GM21717 (cell line): ENCODE measurements around the gene CHD8.

ENCODE experiments used
- ATAC-seq: cut with Tn5 transposase; IDR thresholded peaks from one replicate; pipeline ENCODE4 v1.9.1; 2021; ENCODE audit warnings: mild to moderate bottlenecking, moderate library complexity; ENCODE audit not compliant: unreplicated experiment

CHD8 gene

DNA sequence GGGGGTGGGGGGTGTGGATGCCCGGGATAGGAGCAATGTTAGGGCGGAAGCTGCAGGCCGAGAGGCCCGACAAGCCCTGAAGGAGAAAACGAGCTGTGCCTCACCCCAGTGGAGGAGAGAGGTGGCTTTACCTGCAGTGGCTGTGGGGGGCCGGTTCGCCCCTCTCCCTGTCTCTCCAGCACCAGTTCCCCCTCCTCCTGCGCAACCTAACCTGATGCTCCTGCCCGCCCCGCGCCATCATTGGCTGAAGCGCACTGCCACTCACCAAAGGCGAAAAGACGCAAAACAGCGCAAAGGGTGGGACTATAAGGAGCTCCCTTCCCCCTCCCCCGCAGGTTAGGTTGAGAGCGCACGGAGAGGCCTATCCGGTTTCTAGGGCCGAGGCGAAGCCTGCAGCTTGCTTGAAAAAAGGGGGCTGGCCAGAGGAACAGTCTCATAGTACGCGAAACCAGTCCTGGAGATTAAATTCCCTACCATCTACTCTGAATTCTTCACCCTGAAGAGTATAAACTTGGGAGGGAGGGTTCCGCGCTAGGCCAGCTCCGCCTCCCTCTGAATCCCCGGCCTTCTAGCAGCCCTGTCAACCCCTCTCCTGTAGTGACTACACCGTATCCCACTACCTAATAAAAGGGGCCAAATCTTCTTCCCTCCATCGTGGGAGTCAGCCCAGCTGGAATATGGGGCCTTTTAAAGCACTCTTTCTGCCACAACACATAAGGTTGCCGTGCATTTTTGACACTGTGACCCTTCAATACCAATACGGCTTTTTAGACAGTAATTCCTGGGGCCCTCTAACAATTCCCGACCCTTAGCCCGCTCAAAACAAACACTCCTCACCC, 18.6 kb downstream of the CHD8 start:
- ATAC-seq = peak; percentile 97

DNA sequence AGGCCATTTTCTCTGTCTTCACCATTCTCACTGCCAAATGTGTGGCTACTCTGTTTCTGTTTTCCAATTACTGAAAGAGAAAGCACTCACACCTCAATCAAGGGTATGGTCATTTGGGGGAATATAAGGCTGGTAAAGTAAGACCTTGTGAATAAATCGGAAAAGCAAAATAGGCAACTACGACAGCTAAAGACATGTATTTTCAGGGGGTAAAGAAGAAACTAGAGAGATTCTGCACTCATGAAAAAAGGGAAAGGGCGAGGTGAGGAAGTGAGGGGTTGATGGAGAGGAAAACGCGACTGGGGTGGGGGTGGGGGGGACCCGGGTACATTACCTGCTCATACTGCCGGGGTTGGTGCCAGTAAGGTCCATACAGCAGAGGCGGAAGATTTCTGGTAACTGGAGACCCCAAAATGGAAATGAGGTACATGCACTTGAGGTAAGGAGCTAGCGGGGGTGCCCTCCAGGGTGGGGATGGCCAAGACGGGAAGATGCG, 19.3 kb downstream of the CHD8 start:
- no peak for ATAC-seq

DNA sequence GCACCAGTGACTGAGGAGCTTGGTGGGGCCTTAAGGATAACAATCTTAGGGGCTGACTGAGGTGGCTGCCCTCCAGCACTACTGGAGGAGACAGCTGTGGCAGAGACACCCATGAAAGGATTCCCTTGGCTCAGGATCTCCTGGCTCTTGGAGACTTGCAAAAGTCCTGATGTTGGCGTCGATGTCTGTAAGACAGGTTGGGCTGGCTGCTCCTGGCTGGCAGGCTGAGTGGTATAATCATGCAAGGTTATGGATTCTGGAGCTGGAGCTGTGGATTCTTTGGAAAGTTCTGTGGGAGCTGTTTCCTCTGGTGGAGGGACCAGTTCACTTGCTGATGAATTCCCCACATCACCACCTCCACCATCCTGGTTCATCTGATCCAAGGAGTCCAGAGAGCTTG, 24.8 kb downstream of the CHD8 start:
- no peak for ATAC-seq

DNA sequence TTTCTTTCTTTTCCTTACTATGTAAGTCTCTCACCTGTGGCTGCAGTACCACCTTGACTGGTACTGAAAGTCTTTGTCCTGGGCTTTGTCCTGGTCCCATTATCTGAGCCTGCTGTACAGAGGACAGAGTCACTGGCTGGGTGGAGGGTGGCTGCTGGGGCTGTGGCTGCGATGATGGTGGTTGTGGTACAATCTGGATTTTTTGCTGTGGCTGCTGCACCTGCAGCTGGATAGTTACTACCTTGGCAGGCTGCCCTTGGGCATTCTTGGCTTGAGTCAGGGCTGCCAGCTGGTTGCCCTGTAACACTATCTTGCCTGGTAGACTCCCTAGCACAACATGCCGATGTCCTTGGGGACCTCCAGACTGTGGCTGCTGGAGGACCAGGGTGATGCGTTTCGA, 27.0 kb downstream of the CHD8 start:
- no peak for ATAC-seq

DNA sequence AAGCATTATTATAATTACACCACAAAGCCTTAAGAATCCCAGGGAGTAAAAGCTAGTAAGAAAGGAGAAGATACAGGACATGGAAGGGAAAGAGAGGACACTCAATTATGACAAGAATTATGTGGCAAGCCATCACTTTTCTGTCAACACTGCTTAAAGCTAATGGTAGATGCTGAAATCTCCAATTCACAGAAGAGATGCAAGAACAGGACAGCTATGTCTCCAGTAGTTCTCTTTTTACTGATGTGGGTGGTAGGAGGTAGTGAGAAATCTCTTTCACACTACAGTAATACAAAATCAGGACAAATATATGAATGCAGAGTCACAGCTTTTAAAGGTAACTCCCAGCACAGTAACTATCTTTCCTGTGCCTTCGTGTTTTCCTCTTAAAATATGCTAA, 29.2 kb downstream of the CHD8 start:
- ATAC-seq = no peak

DNA sequence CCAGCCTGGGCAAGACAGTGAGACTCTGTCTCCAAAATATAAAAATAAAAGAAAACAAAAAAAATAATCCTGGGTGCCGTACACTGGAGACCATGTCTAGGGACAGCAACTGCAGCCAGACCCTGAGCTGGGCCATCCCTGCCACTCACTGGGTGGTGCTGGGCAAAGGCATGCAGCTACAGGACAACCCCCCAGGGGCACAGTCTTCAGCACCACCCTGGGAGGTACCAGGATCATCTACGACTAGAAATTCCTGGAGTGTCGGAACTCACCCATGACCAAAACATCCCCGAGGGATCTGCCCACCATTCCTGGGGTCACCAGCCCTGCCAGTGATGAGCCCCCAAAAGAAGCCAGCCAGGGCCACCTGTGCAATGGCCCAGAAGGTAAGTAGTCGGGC, 36.4 kb downstream of the CHD8 start:
- ATAC-seq = no peak

DNA sequence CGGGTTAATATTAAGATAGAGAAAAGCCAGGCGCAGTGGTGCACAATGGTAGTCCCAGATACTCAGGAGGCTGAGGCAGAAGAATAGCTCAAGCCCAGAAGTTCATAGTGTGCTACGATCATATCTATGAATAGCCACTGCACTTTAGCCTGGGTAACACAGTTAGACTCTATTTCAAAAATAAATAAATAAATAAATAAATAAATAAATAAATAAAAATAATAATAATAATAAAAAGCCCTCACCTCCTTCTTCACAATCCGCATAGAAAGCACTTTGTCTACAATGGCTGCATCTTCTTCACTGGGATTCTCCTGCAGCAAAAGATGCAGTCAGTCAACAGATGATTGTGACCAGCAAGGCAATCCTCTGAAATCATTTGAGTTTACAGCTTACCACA, 40.6 kb downstream of the CHD8 start:
- ATAC-seq = no peak

DNA sequence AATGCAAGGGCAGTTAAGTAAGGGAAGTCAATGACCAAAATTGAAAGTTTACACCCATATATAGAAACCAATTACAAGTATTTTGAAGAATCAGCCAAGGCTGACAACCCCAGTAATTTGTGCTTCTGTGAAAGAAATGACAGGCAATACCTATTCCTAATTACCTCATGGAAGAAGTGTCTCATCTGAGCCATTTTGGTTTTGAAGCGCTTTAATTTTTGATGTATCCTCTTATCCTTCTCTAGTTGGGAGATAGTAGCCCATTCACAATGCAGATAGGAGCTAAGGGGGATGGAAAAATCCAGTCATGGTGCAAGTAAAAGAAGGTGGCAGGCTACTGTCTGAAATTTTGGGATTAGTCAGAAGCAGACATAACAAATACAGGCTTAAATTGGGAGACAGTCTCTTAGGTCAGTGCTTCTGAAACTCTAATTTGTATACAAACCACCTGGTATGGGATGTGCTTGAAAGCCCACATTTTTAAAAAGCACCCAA, 41.7 kb downstream of the CHD8 start:
- ATAC-seq = no peak

DNA sequence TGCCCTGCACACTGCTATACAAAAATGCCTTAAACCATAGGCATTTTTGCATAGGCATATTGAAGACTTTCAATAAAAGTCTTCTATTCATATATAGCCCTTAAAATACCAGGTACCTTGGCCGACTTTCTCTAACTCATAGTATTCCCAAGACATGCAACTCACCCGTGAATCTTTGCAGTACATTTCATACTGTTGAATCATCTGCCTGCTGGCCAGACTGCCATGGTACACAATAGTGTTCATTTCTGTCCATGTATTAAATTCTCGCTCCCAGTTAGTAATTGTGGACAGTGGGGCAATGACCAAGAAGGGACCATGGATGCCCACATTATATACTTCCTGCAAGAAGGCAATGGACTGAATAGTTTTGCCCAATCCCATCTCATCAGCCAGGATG, 47.8 kb downstream of the CHD8 start:
- no peak for ATAC-seq

DNA sequence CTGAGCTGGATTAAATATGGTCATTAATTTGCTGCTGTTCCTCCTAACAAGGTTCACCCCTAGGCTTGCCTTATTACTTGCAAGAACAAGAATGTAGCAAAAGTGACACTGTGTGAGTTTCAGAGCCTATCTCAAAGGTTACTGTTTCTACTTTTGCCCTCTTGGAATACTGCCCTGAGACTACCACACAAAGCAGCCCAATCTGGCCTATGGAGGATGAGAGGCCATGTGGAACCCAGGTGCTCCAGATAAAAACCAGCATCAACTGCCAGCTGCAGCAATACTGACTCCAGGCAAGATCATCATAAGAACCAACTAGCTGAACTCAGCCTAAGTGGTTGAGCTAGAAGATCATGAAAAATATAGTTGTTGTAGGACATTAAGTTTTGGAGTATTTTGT, 49.7 kb downstream of the CHD8 start:
- ATAC-seq = no peak

DNA sequence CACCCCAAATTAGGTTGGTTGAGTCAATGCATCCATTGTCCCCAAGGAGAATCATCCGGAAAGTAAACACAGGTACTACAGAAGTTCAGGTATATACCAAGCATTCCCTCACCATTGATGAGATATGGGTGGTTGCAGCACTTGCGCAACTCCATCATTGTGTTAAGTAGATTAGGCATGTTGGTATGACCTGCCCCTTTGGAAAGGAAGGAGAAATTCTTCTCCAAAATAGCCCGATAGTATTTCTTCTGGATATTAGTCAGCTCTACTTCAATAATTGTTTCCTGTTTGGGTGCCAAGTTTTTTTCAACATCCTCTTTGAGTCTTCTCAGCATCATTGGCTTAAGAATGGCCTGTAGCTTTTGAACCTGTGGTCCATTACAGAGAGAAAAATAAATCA, 50.8 kb downstream of the CHD8 start:
- no peak for ATAC-seq

DNA sequence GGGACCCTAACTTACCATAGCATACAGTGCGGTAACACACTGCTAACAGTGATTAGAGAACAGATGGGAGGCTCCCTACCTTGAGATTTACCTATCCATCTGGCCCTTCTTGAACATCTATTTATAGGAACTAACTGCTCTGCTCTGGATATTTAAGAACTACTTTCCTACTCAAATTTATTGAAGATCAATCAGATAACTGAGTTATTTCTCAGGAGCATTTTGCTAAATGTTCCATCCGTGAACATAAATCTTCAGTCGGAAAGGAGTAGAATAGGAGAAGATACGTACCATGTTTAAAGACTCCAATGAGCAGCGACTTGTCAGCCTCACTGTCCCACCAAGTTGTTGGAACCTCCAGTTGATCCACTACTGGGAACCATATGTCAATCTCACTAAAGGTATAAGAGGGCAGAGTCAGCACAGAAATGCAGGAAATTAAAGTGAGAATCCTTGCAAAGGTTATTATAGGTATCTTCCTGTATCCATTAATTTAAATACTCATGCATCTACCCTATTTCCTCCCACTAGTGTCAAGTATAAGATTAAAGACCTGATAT, 56.5 kb downstream of the CHD8 start:
- no peak for ATAC-seq

DNA sequence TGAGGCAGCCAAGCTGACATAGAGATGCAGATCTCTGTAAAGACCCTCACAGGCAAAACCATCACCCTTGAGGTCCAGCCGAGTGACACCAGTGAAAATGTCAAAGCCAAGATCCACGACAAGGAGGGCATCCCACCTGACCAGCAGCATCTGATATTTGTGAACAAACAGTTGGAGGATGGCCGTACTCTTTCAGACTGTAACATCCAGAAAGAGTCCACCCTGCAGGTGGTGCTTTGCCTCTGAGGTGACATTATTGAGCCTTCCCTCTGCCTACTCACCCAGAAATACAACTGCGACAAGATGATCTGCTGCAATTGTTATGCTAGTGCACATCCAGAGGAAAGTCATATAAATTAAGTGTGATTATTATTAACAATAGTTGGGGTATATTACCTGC, 57.0 kb downstream of the CHD8 start:
- no peak for ATAC-seq

DNA sequence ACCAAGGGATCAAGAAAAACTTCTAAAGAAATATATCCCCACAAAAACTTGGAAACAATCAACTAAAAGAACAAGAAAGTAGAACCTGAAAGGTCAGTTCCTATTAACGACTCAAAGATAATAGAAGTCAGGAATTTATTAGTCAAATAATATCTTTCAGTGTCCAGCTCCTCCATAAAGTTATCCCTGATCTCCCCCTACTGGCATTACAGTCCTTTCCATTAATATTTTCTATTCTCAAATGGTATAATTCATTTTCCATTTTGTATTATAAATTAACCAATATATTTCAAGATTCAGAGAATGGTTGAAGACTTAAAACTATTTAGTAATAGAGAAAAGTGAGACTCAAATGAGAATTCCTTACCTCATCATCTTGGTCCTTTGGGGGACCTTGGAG, 60.5 kb downstream of the CHD8 start:
- no peak for ATAC-seq

DNA sequence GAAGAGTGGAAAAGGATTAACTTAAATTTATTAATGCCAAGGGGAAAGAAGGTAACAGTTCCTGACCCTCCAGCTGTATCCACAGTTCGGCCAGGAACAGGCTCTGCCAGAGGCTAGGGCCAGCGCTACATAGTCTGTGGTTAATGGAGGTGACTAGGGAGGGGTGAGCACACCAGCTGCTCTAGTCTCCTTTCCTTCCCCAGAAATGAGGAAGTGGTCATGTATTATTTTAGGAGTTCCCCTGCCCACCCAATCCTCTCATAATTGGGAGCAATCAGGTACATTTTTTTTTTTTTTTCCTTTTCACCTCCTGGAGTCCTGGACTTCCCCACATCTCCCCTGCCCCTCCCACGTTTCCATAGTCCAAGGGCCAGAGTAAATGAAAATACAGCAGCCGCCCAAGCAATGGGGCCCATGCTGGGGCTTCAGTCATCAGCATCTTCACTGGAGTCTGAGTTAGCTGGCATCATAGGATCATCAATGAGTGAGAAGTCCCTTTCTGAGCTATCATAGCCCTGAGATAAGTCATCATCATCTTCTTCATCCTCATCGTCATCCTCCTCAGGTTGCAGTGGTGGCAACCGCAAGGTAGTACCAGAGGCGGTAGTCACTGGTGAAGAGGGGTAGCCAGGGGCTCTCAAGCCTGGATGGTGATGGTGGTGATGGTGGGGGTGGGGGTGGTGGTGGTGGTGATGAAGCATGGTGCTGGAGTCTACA, 70.6 kb downstream of the CHD8 start:
- no peak for ATAC-seq

DNA sequence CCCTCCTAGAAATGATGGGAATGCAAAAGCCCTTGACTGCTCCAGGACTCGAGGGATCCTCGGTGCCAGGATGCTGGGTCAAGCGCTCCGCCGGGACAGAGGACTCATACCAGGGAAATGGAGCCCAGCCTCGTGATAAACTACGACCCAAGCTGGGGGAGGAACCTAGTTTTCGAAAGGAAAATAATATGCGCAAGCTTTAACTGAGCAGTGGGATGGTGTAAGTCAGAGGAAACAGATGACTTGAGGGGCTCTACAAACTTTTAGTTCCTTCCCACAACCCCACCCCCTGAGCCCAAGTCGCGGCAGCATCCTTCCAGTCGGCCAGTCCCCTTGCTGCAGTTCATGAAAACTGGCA, 71.5 kb downstream of the CHD8 start:
- ATAC-seq = peak; percentile 30

DNA sequence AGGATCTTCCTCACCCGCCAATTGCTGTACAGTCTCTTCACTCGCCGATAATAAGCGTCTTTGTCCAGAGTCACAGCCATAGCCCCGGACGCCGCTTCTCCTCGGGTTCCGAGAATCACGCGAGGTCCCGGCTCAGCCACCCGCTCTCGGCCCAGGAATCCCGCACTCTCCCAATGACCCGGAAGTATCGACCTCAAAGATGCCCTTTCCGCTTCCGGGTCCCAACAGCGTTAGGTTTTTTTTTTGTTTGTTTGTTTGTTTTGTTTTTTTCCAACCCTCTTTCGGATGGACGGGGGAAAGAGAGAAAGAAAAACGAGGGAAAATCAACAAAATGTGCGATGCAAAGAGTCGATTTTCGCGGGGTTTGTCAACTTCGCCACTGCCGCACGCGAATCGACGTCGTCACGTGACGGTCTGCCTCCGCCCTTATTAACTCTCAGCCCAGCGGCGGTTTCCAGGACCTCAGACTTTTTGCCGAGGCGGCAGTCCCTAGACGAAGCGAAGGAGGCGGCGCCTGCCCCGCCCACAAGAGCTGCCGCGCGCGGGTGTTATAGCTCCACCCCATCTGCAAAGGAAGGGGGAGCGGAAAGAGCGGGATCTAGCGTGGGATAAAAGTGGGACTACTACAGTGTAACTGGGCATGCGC, 72.0 kb downstream of the CHD8 start, which contains the start of gene SUPT16H:
Gene SUPT16H, minus strand, starts transcription at position 172 of the 646 bp plus-strand sequence. Its CDS starts 92 bp downstream, at position 80.
- peak; percentile 79 for ATAC-seq

DNA sequence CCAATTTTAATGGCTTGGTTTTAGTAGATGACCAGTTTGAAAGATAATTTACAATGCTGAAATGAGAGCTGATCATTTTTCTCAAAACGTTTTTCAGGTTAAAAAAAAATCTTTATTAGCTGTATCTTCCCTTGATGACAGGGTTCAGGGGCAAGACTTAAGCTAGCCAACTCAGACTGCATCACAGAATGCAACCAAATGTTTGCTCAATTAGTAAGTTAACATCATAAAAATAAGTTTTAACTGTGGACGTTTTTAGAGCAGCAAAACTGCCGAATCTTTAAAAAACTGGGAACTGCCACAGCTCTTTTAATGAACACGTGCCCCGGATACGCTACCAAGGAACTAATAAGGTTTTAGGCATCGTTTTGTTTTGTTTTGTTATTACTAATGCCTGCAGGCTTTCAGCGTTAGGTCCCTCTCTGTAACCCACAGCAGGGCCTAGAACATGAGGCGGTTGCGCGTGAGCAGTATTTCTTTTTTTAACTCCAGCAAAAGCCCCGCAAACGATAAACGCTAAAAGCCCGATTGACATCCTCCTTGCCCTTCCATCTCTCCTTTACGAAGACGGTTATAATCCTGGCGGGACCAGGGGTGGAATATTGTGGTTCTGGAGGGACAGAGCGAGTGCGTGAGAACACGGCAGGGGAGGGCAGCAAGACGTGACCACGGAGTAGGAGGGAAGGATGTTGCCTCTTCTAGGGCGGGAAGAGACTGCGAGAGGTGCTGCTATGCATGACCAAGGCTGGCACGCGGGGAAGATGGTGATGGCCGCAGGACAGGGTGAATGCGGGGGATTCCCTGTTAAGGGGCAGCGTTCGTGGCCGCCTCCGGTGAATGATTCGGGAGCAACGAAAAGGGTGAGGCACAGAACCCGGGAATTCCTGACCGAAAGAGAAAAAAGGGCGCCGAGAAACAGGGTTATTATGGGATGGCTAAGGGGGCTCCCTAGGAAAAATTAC, 72.8 kb downstream of the CHD8 start:
- ATAC-seq = peak; percentile 38

DNA sequence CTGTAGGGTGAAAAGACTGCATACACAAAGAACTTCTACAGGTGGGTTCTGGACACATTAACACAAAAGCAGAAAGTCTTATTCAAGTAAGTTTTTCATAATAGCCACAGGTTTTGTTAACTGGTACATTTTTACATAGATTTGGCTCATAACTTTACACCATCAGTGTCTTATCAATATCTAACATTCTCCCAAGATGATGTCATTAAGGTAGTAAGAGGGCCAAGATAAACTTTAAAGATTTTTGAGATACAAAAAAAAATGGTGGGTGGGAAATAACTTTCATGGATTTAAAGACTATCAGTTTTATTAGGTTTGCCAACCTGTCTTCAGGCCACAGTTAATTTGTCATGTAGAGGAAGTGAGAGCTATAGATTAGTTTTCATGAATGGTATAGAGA, 73.8 kb downstream of the CHD8 start:
- no peak for ATAC-seq

DNA sequence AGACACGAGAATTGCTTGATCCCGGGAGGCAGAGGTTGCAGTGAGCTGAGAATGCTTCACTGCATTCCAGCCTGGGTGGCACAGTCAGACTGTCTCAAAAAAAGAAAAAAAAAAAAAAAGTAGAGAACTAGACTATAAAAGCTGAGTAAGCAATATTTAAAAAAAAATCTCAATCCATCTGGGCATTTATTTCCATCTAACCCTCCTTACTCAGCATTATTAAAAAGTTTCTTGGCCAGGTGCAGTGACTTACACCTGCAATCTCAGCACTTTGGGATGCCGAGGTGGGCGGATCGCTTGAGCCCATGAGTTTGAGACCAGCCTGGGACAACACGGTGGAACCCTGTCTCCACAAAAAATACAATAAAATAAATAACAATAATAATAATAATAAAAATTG, 76.6 kb downstream of the CHD8 start:
- no peak for ATAC-seq
